Prostate gland (tissue), 2 donors: ENCODE measurements around the gene CTH. TPM values are rescaled to one million over a fixed set of nuclear protein-coding genes. Genes with fewer than 3 reads are reported as not detected.
A peak's percentile ranks its signal among the peaks of the same experiment; 100 is the strongest.
"Not testable (repeated sequence)": the region's sequence is repeated elsewhere in the genome, so short reads cannot be mapped to it uniquely, and the experiment has no call there.

ENCODE experiments used
- DNase-seq: peaks from one replicate; pipeline ENCODE4 v3.0.0-alpha.2; 2019; ENCODE audit warnings: low spot score
- H3K27ac ChIP-seq, 2 donors: fragments of 200-600 bp; sonication (generic); 2 replicates each; pipeline ENCODE4 v1.5.1; 2017 to 2019
- H3K27me3 ChIP-seq: fragments of 200-600 bp; sonication (generic); replicated peaks from 2 replicates; pipeline ENCODE4 v1.5.1; 2019; ENCODE audit not compliant: insufficient read depth
- H3K36me3 ChIP-seq, 2 donors: fragments of 200-600 bp; sonication (generic); 1 replicate in 1 of 2; 2 replicates in 1 of 2; pipeline versions ENCODE4 v1.5.1 to v1.8.1; 2017 to 2019
- H3K4me1 ChIP-seq: fragments of 200-600 bp; sonication (generic); replicated peaks from 2 replicates; pipeline ENCODE4 v1.5.1; 2019
- H3K4me3 ChIP-seq, 2 donors: fragments of 200-600 bp; sonication (generic); 2 replicates each; pipeline ENCODE4 v1.5.1; 2017 to 2019
- H3K9me3 ChIP-seq: fragments of 200-600 bp; sonication (generic); 2 replicates; pipeline ENCODE4 v1.5.1; 2017
- POLR2A ChIP-seq: fragments of 450-650 bp; IDR thresholded peaks from one replicate; pipeline ENCODE4 v1.6.1; 2016; ENCODE audit warnings: antibody characterized with exemption, mild to moderate bottlenecking
- POLR2AphosphoS5 ChIP-seq: sonication (generic); formaldehyde crosslinking; IDR thresholded peaks from one replicate; pipeline ENCODE4 v1.6.1; 2017; ENCODE audit warnings: antibody characterized with exemption
- WGBS: methylation state at CpG from one replicate; pipeline ENCODE4 v1.1.5; 2018; 5-methylcytosine and 5-hydroxymethylcytosine counted together
- intact Hi-C: fragments of 100-400 bp; cut with DNase I; formaldehyde crosslinking; loops from one replicate; pipeline ENCODE4 v1.14.2; 2022
- total RNA-seq, 2 donors: library from RNA; depleted of rRNA; stranded (reverse); fragments of >200 nt; gene quantifications; one replicate each; pipeline ENCODE4 v1.1.0, GENCODE V29; 2016
- TF ChIP-seq, protein P1 (sequence below), 4 experiments: fragments of 200-600 bp in 2 of 4; fragments of 450-650 bp in 2 of 4; sonication (generic) in 2 of 4; IDR thresholded peaks; 1 replicate in 3 of 4; 2 replicates in 1 of 4; pipeline ENCODE4 v1.5.1; 2016 to 2019; ENCODE audit warnings: antibody characterized with exemption in 4 of 4, mild to moderate bottlenecking in 2 of 4, moderate library complexity in 2 of 4

The CTH gene
- total RNA-seq, 2 donors from 2014 or later, result 8.1 to 12.7 TPM

DNA sequence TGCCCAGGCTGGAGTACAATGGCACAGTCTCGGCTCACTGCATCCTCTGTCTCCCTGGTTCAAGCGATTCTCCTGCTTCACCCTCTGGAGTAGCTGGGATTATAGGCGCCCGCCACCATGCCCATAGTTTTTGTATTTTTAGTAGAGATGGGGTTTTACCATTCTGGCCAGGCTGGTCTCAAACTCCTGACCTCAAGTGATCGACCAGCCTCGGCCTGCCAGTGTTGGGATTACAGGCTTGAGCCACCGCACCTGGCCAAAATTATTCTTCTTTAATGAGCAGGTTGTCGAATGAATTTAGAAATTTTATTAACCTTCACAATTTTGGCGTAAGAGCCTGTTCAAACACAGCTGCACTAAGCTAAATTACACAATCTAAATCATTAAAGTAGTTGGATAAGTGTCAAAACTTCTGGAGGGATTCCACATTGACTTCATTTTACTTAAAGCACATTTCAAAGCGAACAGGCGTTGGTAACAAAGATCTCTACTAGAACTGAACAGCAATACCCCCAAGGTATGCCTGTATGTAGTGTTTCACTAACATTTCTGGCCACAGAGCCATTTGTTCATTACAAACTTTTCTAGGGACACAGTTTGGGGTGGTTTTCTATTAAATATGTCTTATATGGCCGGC is 5.2 kb upstream of the CTH start:
- H3K4me1 ChIP-seq, result no peaks in the 10 kb centered on the region
- H3K4me3 ChIP-seq, result no peak overlapping the region
- 56% methylated on average over 12 of the region's 12 CpGs for WGBS
- no peak for DNase-seq
- no peaks in the 10 kb centered on the region for H3K27me3 ChIP-seq
- no peak overlapping the region for H3K27ac ChIP-seq
- intact Hi-C loops, result no loop called here
- no peak for TF ChIP-seq POLR2AphosphoS5
- TF ChIP-seq, protein P1, sequence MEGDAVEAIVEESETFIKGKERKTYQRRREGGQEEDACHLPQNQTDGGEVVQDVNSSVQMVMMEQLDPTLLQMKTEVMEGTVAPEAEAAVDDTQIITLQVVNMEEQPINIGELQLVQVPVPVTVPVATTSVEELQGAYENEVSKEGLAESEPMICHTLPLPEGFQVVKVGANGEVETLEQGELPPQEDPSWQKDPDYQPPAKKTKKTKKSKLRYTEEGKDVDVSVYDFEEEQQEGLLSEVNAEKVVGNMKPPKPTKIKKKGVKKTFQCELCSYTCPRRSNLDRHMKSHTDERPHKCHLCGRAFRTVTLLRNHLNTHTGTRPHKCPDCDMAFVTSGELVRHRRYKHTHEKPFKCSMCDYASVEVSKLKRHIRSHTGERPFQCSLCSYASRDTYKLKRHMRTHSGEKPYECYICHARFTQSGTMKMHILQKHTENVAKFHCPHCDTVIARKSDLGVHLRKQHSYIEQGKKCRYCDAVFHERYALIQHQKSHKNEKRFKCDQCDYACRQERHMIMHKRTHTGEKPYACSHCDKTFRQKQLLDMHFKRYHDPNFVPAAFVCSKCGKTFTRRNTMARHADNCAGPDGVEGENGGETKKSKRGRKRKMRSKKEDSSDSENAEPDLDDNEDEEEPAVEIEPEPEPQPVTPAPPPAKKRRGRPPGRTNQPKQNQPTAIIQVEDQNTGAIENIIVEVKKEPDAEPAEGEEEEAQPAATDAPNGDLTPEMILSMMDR (IDR thresholded peaks at IDR 0.05), result no peak
- TF ChIP-seq POLR2A, result no peak
- no peaks in the 10 kb centered on the region for H3K36me3 ChIP-seq
- H3K9me3 ChIP-seq, result no peaks in the 10 kb centered on the region

DNA sequence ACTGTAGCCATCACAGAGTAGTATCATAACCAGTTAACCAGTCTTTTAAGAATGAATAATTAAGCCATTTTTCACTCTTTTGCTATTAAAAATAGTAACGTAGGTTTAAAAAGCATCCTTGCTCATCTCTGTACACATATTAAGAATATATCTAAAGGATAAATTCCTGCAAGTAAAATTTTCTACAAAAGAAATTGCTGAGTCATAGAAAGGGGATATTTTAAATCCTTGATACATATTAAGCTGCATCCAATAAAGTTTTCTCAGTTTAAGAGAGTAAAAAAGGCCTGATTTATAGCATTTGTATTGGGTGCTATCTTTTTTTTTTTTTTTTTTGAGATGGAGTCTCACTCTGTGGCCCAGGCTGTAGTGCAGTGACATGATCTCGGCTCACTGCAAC is 1.9 kb upstream of the CTH start:
- H3K27me3 ChIP-seq, result no peaks in the 10 kb centered on the region
- H3K4me3 ChIP-seq, result no peak overlapping the region
- no peaks in the 10 kb centered on the region for H3K36me3 ChIP-seq
- H3K4me1 ChIP-seq, result no peaks in the 10 kb centered on the region
- no peak for DNase-seq
- H3K9me3 ChIP-seq, result no peaks in the 10 kb centered on the region
- TF ChIP-seq POLR2AphosphoS5, result no peak
- no peak for TF ChIP-seq POLR2A
- TF ChIP-seq, protein P1 (IDR thresholded peaks at IDR 0.05), result no peak
- H3K27ac ChIP-seq, result no peak overlapping the region
- intact Hi-C loops, result no loop called here
- 92% methylated on average over 2 of the region's 2 CpGs for WGBS

DNA sequence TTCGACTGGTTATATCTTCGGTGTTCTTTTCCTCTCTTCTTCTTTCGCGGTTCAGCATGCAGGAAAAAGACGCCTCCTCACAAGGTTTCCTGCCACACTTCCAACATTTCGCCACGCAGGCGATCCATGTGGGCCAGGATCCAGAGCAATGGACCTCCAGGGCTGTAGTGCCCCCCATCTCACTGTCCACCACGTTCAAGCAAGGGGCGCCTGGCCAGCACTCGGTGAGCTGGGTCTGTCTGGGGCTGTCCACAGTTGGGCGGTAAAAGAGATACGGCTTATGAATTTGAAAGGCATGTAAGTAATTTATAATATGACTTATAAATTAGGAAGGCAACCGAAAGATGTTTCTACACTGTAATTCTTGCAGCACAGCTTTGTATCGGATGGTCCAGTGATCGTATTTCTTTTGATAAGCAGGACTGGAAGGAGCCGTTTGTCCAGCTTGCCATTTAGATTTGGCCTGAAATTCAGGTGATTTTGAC is 334 bp downstream of the CTH start:
- TF ChIP-seq, protein P1 (IDR thresholded peaks at IDR 0.05), result no peak
- TF ChIP-seq POLR2AphosphoS5, result no peak
- TF ChIP-seq POLR2A, result no peak

DNA sequence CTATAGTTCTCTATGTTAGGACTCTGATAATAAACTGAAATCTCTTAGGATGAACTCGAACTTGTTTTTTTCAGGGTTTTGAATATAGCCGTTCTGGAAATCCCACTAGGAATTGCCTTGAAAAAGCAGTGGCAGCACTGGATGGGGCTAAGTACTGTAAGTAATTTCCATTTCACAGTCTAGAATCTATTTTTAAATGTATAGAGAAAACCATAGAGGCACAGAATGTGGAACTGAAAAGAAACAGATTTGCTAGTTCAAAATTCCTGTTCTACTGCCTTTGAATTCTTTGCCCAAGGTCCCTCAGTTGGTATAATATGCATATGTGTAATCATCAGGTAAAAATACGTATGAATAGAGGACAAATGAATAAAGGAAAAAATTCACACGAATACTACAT is 4.8 kb downstream of the CTH start:
- H3K27me3 ChIP-seq, result no peaks in the 10 kb centered on the region
- TF ChIP-seq, protein P1 (IDR thresholded peaks at IDR 0.05), result no peak
- TF ChIP-seq POLR2A (no peak), POLR2AphosphoS5 (no peak)
- no peak overlapping the region for H3K4me3 ChIP-seq
- no peaks in the 10 kb centered on the region for H3K4me1 ChIP-seq
- DNase-seq, result no peak
- no peak overlapping the region for H3K27ac ChIP-seq
- 84% methylated on average over 4 of the region's 4 CpGs for WGBS
- H3K9me3 ChIP-seq, result no peaks in the 10 kb centered on the region
- H3K36me3 ChIP-seq, result no peaks in the 10 kb centered on the region
- intact Hi-C loops, result no loop called here

More for the DNA sequence above, 334 bp downstream of the CTH start:
- intact Hi-C loops, result loop anchor here (2.0 to 5.0 kb wide), 2 partner anchors 57 to 189 kb away; partner anchors contain the start of genes ANKRD13C and SRSF11
- DNase-seq, result no peak
- Histone ChIP-seq H3K4me3 (peak overlapping the region; percentile 64 to 76), H3K4me1 (no peaks in the 10 kb centered on the region), H3K36me3 (no peaks in the 10 kb centered on the region), H3K27ac (peak overlapping the region; percentile 96 to 99), H3K27me3 (no peaks in the 10 kb centered on the region), H3K9me3 (no peaks in the 10 kb centered on the region)
- WGBS, result under 1% methylated on average over 17 of the region's 17 CpGs

DNA sequence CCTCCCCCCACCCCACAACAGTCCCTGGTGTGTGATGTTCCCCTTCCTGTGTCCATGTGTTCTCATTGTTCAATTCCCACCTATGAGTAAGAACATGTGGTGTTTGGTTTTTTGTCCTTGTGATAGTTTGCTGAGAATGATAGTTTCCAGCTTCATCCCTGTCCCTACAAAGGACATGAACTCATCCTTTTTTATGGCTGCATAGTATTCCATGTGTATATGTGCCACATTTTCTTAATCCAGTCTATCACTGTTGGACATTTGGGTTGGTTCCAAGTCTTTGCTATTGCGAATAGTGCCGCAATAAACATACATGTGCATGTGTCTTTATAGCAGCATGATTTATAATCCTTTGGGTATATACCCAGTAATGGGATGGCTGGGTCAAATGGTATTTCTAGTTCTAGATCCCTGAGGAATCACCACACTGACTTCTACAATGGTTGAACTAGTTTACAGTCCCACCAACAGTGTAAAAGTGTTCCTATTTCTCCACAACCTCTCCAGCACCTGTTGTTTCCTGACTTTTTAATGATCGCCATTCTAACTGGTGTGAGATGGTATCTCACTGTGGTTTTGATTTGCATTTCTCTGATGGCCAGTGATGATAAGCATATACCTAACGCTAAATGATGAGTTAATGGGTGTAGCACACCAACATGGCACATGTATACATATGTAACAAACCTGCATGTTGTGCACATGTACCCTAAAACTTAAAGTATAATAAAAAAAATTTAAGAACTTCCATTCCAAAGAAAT is 8.1 kb downstream of the CTH start:
- DNase-seq, H3K36me3 ChIP-seq, H3K27me3 ChIP-seq, H3K4me1 ChIP-seq, intact Hi-C loops, H3K9me3 ChIP-seq, H3K27ac ChIP-seq, H3K4me3 ChIP-seq: not testable (repeated sequence)
- 92% methylated on average over 4 of the region's 4 CpGs for WGBS
